Activated CD8-positive, alpha-beta memory T cell treated with anti-CD3 and anti-CD28 coated beads for 4 hours (primary cell): ENCODE results near the gene PRICKLE3.

Experiments
- DNase-seq, 2 donors: peaks; one replicate each; pipeline ENCODE4 v3.0.0-alpha.2; 2020; ENCODE audit warnings: low read depth in 2 of 2

Gene PRICKLE3

GRCh38 chrX:49208399-49208798, 22.2 kb upstream of the PRICKLE3 start:
- no peak for DNase-seq

DNA sequence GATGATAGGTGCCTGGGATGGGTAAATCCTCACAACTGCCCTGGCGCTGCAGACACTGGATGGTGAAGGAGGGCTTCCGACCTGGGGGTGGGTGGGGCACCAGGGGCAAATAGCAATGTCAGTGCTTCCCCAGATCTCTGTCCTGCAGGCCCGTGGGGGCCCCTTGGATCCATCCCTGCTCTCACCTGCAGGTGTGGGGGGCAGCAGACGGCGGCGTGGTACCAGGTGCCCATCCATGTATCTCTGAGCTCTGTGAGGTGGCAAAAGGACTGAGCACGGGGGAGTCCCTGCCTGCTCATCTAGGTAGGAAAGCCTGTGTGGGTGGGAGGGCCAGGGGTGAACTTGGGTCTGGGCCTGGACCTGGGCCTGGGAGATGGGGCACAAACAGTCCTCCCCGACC, 20.4 kb upstream of the PRICKLE3 start:
- no peak for DNase-seq

GRCh38 chrX:49205443-49205842, 19.3 kb upstream of the PRICKLE3 start:
- no peak for DNase-seq

GRCh38 chrX:49204709-49205108, 18.5 kb upstream of the PRICKLE3 start:
- no peak for DNase-seq

DNA sequence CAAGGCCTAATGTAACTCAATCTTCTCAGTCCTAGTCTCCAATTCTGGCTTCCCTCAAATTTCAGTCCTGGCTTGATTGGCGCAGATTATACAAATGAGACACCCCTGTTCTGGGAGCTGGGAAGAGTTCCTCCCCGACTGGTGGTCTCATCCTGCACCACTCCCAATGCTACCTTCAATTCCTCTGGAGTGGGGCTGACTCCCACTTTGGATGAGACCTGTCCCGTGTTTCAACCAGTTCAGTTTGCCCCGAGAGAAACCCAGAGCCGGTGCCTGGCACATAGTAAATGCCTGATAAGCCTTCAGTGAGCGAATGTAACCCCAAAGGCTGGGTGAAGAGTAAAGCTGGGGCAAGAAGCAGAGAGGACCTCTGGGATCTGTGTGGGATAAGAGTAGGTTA, 17.8 kb upstream of the PRICKLE3 start:
- DNase-seq = no peak

DNA sequence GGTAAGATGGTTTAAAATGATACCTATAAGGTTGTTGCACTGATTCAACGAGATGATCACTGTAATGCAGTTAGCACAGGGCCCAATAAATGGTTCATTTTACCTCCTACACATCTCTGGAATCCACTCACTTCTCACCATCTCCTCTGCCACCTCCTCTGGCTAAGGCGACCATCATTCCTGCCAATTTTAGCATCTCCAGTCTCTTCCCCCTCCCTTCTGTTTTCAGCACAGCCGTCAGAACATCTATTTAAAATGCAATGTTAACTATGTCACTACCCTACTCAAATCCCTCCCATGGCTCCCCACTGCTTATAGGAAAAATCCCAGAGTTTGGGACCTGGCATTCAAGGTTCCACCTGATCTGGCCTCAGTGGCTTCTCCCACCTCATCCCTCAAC, 17.4 kb upstream of the PRICKLE3 start:
- DNase-seq = no peak

- no peak for DNase-seq
These were observed 15.8 kb upstream of the PRICKLE3 start for GRCh38 chrX:49202022-49202421.

DNA sequence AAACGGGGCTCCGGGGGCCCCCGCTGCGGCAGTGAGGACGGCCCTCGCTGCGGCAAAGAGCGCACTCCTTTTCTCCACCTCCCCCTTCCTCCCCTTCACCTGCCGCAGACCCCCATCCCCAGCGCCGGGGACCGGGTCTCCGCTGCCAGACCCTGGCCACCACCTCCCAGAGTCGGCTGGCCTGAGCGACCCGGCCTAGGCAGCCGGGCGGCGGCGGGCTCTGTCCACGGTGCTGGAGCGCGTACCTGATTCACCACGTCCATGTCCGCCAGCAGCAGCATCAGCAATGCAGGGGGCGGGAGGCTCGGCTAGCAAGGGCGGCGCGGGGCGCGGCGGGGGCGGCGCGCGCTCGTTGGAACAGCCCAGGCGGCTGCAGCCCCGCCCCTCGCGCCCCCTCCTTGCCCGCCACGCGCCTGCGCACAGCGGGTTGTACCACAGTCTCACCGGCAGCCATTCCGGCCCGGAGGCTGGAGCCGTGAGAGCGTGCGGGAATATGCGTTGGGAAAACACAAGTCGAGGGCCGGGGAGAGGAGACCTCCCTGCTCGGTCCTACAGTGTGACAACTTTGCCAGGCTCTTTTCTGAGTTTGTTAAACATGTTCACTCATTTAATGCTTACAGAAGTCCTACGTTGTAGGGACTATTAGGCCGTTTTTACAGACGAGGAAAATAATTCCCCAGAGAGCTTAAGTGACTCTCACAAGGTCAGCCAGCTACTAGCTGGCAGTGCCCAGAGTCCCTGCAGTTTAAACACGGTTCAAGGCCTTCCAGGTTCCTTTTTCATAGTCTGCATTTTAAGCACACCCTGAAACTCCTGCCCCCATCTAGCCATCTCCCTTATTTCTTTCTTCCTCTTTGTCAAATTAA, 14.0 kb upstream of the PRICKLE3 start, which contains the start of gene SYP:
SYP (minus strand) TSS at position 288 of the 866 bp plus-strand sequence; CDS start at position 281, 7 bp downstream.
- DNase-seq = peak; percentile 69 to 73

- DNase-seq = no peak
These were observed 13.1 kb upstream of the PRICKLE3 start for GRCh38 chrX:49199315-49199595.

GRCh38 chrX:49198540-49199314, 12.6 kb upstream of the PRICKLE3 start:
- DNase-seq = no peak

GRCh38 chrX:49197543-49198087, 11.4 kb upstream of the PRICKLE3 start:
- DNase-seq = no peak

GRCh38 chrX:49193542-49193964, 7.4 kb upstream of the PRICKLE3 start:
- DNase-seq = no peak

DNA sequence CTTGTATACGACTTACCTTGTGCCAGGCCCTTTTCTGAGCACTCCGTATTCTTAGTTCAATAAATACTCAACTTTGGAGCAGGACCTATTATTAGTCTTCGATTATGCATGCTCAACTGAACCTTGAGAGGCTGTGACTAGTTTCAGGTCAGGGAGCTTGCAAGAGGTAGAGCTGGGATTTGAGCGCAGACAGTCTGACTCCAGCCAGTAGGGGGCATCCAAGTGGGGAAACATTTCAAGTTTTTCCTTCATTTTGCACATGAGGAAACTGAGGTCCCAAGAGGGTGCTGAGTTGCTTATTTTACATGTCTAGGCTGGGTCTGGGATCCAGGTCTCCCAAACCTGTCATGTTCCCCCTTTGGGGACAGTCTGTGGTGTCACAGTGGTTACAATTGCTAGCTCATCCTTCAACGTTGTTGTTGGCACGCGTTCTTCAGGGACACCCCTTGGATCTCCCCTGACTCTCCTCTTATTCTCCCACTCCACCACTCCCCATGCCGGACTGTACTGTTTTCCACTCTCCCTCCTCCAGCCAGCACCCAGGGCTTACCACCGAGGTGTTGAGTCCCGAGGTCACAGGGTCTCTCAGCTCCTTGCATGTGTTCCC, 6.7 kb upstream of the PRICKLE3 start:
- DNase-seq = no peak

- no peak for DNase-seq
These were observed 5.4 kb upstream of the PRICKLE3 start for GRCh38 chrX:49191574-49192011.

DNA sequence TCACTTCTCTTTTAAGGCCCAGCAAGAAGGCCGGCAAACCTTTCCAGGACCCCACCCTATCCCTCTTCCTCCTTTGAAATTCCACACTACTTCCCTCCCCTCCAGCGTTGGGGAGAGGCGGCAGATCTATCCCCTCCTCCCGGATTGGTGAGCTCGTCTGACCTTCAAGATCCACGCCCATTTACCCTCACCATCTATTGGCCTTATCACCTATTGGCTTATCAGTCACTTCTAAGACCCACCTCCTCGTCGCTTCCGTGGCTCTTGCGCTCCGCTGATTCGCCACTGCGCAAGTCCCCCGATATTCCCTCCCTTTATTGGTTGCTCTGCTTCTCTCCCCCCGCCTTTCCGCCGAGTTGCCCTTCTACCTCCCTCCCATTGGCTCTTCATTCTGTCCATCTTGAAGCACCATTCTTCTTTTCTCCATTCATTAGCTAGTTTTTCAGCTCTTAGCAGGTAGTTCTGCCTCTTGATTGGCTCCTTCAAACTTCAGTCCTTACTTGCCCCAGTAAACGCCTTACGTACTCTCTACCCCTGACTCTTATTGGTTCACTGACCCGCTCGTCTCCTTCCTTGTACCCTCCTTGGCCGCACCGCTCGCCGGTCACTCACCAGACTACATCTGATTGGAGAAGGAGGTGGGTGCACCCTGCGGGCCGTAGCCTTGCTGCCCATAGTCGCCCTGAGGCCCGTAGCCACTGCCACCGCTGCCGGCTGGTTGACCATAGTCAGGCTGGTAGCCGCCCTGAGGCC, 4.8 kb upstream of the PRICKLE3 start:
- peak; percentile 68 to 78 for DNase-seq

DNA sequence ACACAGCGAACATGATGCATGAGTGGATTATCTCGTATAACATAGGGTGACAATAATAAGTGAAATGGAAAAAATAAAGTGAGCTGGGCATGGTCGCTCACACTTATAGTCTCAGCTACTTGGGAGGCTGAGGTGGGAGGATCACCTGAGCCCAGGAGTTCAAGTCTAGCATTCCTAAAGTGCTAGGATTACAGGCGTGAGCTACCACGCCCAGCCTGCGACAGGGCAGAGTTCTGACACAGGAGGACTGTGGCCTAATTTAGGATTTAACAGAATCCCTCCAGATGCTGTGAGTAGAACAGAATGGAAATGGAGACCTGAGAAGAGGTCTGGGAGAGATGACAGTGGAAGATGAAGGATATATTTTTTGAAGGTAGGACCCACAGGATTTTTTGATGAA, 3.4 kb upstream of the PRICKLE3 start:
- DNase-seq = no peak

GRCh38 chrX:49188468-49189076, 2.4 kb upstream of the PRICKLE3 start:
- DNase-seq = no peak

GRCh38 chrX:49187526-49187925, 1.4 kb upstream of the PRICKLE3 start:
- no peak for DNase-seq

GRCh38 chrX:49187028-49187394, 838 bp upstream of the PRICKLE3 start:
- no peak for DNase-seq

- no peak for DNase-seq
These were observed 1.6 kb downstream of the PRICKLE3 start for GRCh38 chrX:49184294-49185281.
